Measurements from ENCODE around the gene SNCA.

Gene SNCA

GRCh38 chr4:89724716-89725115 lies 112.2 kb downstream of the SNCA start:
- no peak for TF ChIP-seq CTCF (IDR thresholded peaks at IDR 0.05; ENCODE audit: extremely low read depth, missing control alignments)
- no peak for DNase-seq (ENCODE audit: low spot score)

- DNase-seq (ENCODE audit: low spot score): no peak
- no peak for TF ChIP-seq CTCF (IDR thresholded peaks at IDR 0.05; ENCODE audit: extremely low read depth, missing control alignments)
Observed at GRCh38 chr4:89723096-89723495, 113.9 kb downstream of the SNCA start.

GRCh38 chr4:89722517-89722916 lies 114.4 kb downstream of the SNCA start:
- TF ChIP-seq CTCF (IDR thresholded peaks at IDR 0.05; ENCODE audit: extremely low read depth, missing control alignments): no peak
- DNase-seq (ENCODE audit: low spot score): no peak

- DNase-seq (ENCODE audit: low spot score): no peak
- TF ChIP-seq CTCF (IDR thresholded peaks at IDR 0.05; ENCODE audit: extremely low read depth, missing control alignments): no peak
Observed at GRCh38 chr4:89720981-89721380, 116.0 kb downstream of the SNCA start.

- DNase-seq (ENCODE audit: low spot score): no peak
Observed at GRCh38 chr4:89719536-89720090, 117.3 kb downstream of the SNCA start.

GRCh38 chr4:89716893-89717292 lies 120.1 kb downstream of the SNCA start:
- TF ChIP-seq CTCF (IDR thresholded peaks at IDR 0.05; ENCODE audit: extremely low read depth, missing control alignments): no peak
- DNase-seq (ENCODE audit: low spot score): no peak

More at GRCh38 chr4:89719536-89720090, 117.3 kb downstream of the SNCA start:
- TF ChIP-seq CTCF (IDR thresholded peaks at IDR 0.05; ENCODE audit: extremely low read depth, missing control alignments): no peak

GRCh38 chr4:89715631-89716030 lies 121.3 kb downstream of the SNCA start:
- DNase-seq (ENCODE audit: low spot score): no peak

More at GRCh38 chr4:89715631-89716030, 121.3 kb downstream of the SNCA start:
- no peak for TF ChIP-seq CTCF (IDR thresholded peaks at IDR 0.05; ENCODE audit: extremely low read depth, missing control alignments)
